PC-9 (cell line): ENCODE measurements around the gene SYT1.

Experiments used
- CTCF ChIP-seq: fragments of 200-600 bp; sonication (generic); conservative IDR thresholded peaks from 2 replicates; pipeline ENCODE4 v1.6.1; 2017; ENCODE audit warnings: mixed run types, antibody characterized with exemption, mild to moderate bottlenecking, moderate library complexity
- EZH2 ChIP-seq: fragments of 200-600 bp; sonication (generic); IDR thresholded peaks from 2 replicates; pipeline ENCODE4 v1.8.0; 2017; ENCODE audit warnings: antibody characterized with exemption, low read depth

DNA sequence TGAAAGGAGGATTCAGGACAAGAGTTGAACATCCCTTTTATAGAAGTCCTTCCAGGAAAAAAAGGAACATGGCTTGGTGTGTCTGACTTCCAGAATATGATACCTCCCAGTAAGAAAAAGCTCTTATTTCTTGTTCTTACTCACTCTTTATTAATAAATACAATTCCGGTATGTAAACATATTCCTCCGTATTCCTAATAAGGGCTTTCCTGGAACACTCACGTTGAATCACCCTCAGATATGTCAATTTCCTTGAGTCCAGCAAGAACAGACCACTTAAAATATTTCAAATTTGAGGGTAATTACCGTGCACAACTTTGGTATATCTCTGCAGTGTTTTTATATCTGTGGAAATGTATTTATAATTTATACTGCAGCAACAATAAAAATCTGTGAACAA, 385.6 kb downstream of the SYT1 start:
- no peak for TF ChIP-seq CTCF
- no peak for TF ChIP-seq EZH2
